BLaER1 (cell line): Measurements from ENCODE around the gene FLT3.

Experiments used
- H3K27ac ChIP-seq: shearing (Covaris generic); formaldehyde crosslinking; 2 replicates; pipeline ENCODE4 v1.8.1; 2022
- H3K27me3 ChIP-seq: shearing (Covaris generic); formaldehyde crosslinking; 2 replicates; pipeline ENCODE4 v1.8.1; 2022
- H3K36me3 ChIP-seq: shearing (Covaris generic); formaldehyde crosslinking; 2 replicates; pipeline ENCODE4 v1.8.1; 2022
- H3K4me1 ChIP-seq: shearing (Covaris generic); formaldehyde crosslinking; 2 replicates; pipeline ENCODE4 v1.8.1; 2022
- H3K4me2 ChIP-seq: shearing (Covaris generic); formaldehyde crosslinking; 2 replicates; pipeline ENCODE4 v1.8.1; 2022
- H3K4me3 ChIP-seq: shearing (Covaris generic); formaldehyde crosslinking; 2 replicates; pipeline ENCODE4 v1.8.1; 2022
- H3K9ac ChIP-seq: shearing (Covaris generic); formaldehyde crosslinking; 2 replicates; pipeline ENCODE4 v1.8.1; 2022
- H3K9me3 ChIP-seq: shearing (Covaris generic); formaldehyde crosslinking; 2 replicates; pipeline ENCODE4 v1.8.1; 2022
- H4K20me1 ChIP-seq: shearing (Covaris generic); formaldehyde crosslinking; 2 replicates; pipeline ENCODE4 v1.8.1; 2022
- Cebpa-rat ChIP-seq: shearing (Covaris generic); IDR thresholded peaks from 2 replicates; pipeline ENCODE4 v1.8.1; 2022

FLT3 gene

GRCh38 chr13:27963491-27963890 lies 136.9 kb downstream of the FLT3 start:
- peaks cover 94% of the 10 kb centered on the region for H4K20me1 ChIP-seq
- H3K4me3 ChIP-seq: no peak overlapping the region
- H3K9me3 ChIP-seq: peaks cover 3% of the 10 kb centered on the region
- H3K9ac ChIP-seq: no peak overlapping the region
- no peak for TF ChIP-seq Cebpa-rat
- H3K27me3 ChIP-seq: peaks cover 100% of the 10 kb centered on the region
- H3K27ac ChIP-seq: no peak overlapping the region
- H3K36me3 ChIP-seq: no peaks in the 10 kb centered on the region
- no peaks in the 10 kb centered on the region; the same call in 1 of the 2 replicates for H3K4me1 ChIP-seq
- H3K4me2 ChIP-seq: no peak overlapping the region

- Histone ChIP-seq H3K27me3 (peaks cover 100% of the 10 kb centered on the region), H3K4me3 (no peak overlapping the region), H3K36me3 (no peaks in the 10 kb centered on the region), H3K9me3 (no peaks in the 10 kb centered on the region), H4K20me1 (peaks cover 89% of the 10 kb centered on the region), H3K4me2 (no peak overlapping the region), H3K27ac (no peak overlapping the region), H3K4me1 (no peaks in the 10 kb centered on the region; the same call in 1 of the 2 replicates), H3K9ac (no peak overlapping the region)
- TF ChIP-seq Cebpa-rat: no peak
Observed at GRCh38 chr13:27962982-27963381, 137.4 kb downstream of the FLT3 start.

- H3K9ac ChIP-seq: no peak overlapping the region
- H3K9me3 ChIP-seq: no peaks in the 10 kb centered on the region
- H3K27ac ChIP-seq: no peak overlapping the region
- H4K20me1 ChIP-seq: peaks cover 82% of the 10 kb centered on the region
- H3K27me3 ChIP-seq: peaks cover 100% of the 10 kb centered on the region
- no peaks in the 10 kb centered on the region; the same call in 1 of the 2 replicates for H3K4me1 ChIP-seq
- no peaks in the 10 kb centered on the region for H3K36me3 ChIP-seq
- no peak for TF ChIP-seq Cebpa-rat
- no peak overlapping the region for H3K4me2 ChIP-seq
- no peak overlapping the region for H3K4me3 ChIP-seq
Observed at GRCh38 chr13:27962128-27962841, 138.1 kb downstream of the FLT3 start.

GRCh38 chr13:27961227-27962085 lies 138.9 kb downstream of the FLT3 start:
- no peak for TF ChIP-seq Cebpa-rat
- Histone ChIP-seq H3K27me3 (peaks cover 100% of the 10 kb centered on the region), H3K4me2 (peak overlapping the region; percentile 9; the same call in 1 of the 2 replicates), H3K9me3 (no peaks in the 10 kb centered on the region), H3K4me1 (no peaks in the 10 kb centered on the region), H3K9ac (no peak overlapping the region), H3K36me3 (no peaks in the 10 kb centered on the region), H3K4me3 (peak overlapping the region; percentile 35), H3K27ac (no peak overlapping the region), H4K20me1 (peaks cover 73% of the 10 kb centered on the region)

GRCh38 chr13:27960362-27961226 lies 139.8 kb downstream of the FLT3 start:
- Histone ChIP-seq H3K36me3 (no peaks in the 10 kb centered on the region), H4K20me1 (peaks cover 65% of the 10 kb centered on the region), H3K9me3 (no peaks in the 10 kb centered on the region), H3K4me2 (peak overlapping the region; percentile 9; the same call in 1 of the 2 replicates), H3K4me3 (peak overlapping the region; percentile 35), H3K4me1 (no peaks in the 10 kb centered on the region), H3K9ac (no peak overlapping the region), H3K27ac (no peak overlapping the region), H3K27me3 (peaks cover 100% of the 10 kb centered on the region)
- no peak for TF ChIP-seq Cebpa-rat

- Histone ChIP-seq H3K4me2 (no peak overlapping the region), H3K27ac (no peak overlapping the region), H3K9me3 (no peaks in the 10 kb centered on the region), H3K9ac (no peak overlapping the region), H3K27me3 (peaks cover 100% of the 10 kb centered on the region), H3K4me3 (0 out of 2 replicates have a peak overlapping the region, but pooled peaks have one; percentile 35), H3K4me1 (no peaks in the 10 kb centered on the region), H3K36me3 (no peaks in the 10 kb centered on the region), H4K20me1 (peaks cover 58% of the 10 kb centered on the region)
- no peak for TF ChIP-seq Cebpa-rat
Observed at GRCh38 chr13:27959976-27960361, 140.4 kb downstream of the FLT3 start.

- H4K20me1 ChIP-seq: peaks cover 43% of the 10 kb centered on the region
- no peak overlapping the region for H3K27ac ChIP-seq
- no peaks in the 10 kb centered on the region for H3K36me3 ChIP-seq
- no peak overlapping the region for H3K4me2 ChIP-seq
- no peak overlapping the region for H3K4me3 ChIP-seq
- H3K9me3 ChIP-seq: 0 out of 2 replicates have a peak, but pooled peaks cover 5% of the 10 kb centered on the region
- no peak for TF ChIP-seq Cebpa-rat
- H3K4me1 ChIP-seq: peaks cover 19% of the 10 kb centered on the region
- peaks cover 100% of the 10 kb centered on the region for H3K27me3 ChIP-seq
- no peak overlapping the region for H3K9ac ChIP-seq
Observed at GRCh38 chr13:27956576-27957300, 143.6 kb downstream of the FLT3 start.

- Histone ChIP-seq H3K27ac (no peak overlapping the region), H3K4me3 (no peak overlapping the region), H3K9me3 (0 out of 2 replicates have a peak, but pooled peaks cover 6% of the 10 kb centered on the region), H4K20me1 (peaks cover 27% of the 10 kb centered on the region; the same call in 1 of the 2 replicates), H3K4me1 (peaks cover 19% of the 10 kb centered on the region), H3K27me3 (peaks cover 88% of the 10 kb centered on the region), H3K4me2 (no peak overlapping the region), H3K9ac (no peak overlapping the region), H3K36me3 (no peaks in the 10 kb centered on the region)
- TF ChIP-seq Cebpa-rat: no peak
Observed at GRCh38 chr13:27955014-27955591, 145.3 kb downstream of the FLT3 start.
